ENCODE results near the gene CLIP3.

Gene CLIP3

GRCh38 chr19:35977446-35978222 lies 55.0 kb downstream of the CLIP3 start:
- peaks cover 69% of the 10 kb centered on the region for H3K27me3 ChIP-seq (replicated peaks; ENCODE audit: insufficient read depth, low read length)
- H3K27ac ChIP-seq (ENCODE audit: low read length), result no peak overlapping the region
- no peaks in the 10 kb centered on the region for H4K20me1 ChIP-seq (ENCODE audit: insufficient read depth, low read length)
- no peaks in the 10 kb centered on the region for H3K9me3 ChIP-seq (replicated peaks; ENCODE audit: insufficient read depth, low read length)
- H2AFZ ChIP-seq (ENCODE audit: low read length), result no peak overlapping the region
- no peak overlapping the region for H3K9ac ChIP-seq (ENCODE audit: low read length)
- no peak overlapping the region for H3K4me2 ChIP-seq (ENCODE audit: low read depth, low read length)
- DNase-seq, result no peak
- H3K79me2 ChIP-seq (ENCODE audit: low read length), result no peaks in the 10 kb centered on the region
- no peaks in the 10 kb centered on the region for H3K9me2 ChIP-seq (replicated peaks; ENCODE audit: insufficient read depth, low read length)
- TF ChIP-seq, protein P1, sequence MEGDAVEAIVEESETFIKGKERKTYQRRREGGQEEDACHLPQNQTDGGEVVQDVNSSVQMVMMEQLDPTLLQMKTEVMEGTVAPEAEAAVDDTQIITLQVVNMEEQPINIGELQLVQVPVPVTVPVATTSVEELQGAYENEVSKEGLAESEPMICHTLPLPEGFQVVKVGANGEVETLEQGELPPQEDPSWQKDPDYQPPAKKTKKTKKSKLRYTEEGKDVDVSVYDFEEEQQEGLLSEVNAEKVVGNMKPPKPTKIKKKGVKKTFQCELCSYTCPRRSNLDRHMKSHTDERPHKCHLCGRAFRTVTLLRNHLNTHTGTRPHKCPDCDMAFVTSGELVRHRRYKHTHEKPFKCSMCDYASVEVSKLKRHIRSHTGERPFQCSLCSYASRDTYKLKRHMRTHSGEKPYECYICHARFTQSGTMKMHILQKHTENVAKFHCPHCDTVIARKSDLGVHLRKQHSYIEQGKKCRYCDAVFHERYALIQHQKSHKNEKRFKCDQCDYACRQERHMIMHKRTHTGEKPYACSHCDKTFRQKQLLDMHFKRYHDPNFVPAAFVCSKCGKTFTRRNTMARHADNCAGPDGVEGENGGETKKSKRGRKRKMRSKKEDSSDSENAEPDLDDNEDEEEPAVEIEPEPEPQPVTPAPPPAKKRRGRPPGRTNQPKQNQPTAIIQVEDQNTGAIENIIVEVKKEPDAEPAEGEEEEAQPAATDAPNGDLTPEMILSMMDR (IDR thresholded peaks at IDR 0.05; ENCODE audit: low read length), result peak; percentile 30
- no peak for TF ChIP-seq EZH2 (optimal IDR thresholded peaks at IDR 0.05; ENCODE audit: low read depth, low read length)
- no peaks in the 10 kb centered on the region for H3F3A ChIP-seq (ENCODE audit: insufficient read depth, low read length)
- H3K36me3 ChIP-seq (replicated peaks; ENCODE audit: insufficient read depth, low read length), result no peaks in the 10 kb centered on the region
- no peaks in the 10 kb centered on the region for H3K4me1 ChIP-seq (ENCODE audit: low read length)
- no peak overlapping the region for H3K4me3 ChIP-seq (ENCODE audit: low read length)

DNA sequence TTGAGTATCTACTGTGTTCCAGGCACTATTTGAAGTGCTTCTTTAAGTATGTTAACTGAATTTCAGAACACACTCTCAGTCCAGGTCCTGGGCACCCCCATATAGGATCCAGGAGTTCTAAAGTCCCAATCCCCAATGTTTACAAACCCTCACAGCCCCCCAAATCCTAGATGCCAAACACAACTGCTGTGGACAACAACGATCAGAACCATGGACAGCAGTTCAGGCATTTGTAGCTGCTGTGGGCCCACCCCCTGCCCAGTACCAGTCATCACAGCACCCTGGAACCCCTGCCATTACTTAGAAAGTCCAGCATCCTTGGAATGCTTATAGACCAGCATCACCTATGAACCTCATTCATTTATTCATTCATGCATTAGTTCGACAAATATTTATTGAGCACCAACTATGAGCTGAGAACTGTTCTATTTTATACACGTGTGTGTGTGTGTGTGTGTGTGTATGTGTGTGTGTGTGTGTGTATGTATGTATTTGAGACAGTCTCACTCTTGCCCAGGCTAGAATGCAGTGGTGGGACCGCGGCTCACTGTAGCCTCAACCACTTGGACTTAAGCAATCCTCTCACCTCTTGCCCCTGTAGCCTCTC lies 57.0 kb downstream of the CLIP3 start:
- Histone ChIP-seq H3K9me2 (replicated peaks; ENCODE audit: insufficient read depth, low read length) (no peaks in the 10 kb centered on the region), H3K9me3 (replicated peaks; ENCODE audit: insufficient read depth, low read length) (no peaks in the 10 kb centered on the region), H3K27me3 (replicated peaks; ENCODE audit: insufficient read depth, low read length) (peaks cover 65% of the 10 kb centered on the region), H3K4me1 (ENCODE audit: low read length) (no peaks in the 10 kb centered on the region), H2AFZ (ENCODE audit: low read length) (no peak overlapping the region), H3K79me2 (ENCODE audit: low read length) (no peaks in the 10 kb centered on the region), H4K20me1 (ENCODE audit: insufficient read depth, low read length) (no peaks in the 10 kb centered on the region), H3K4me2 (ENCODE audit: low read depth, low read length) (no peak overlapping the region), H3K36me3 (replicated peaks; ENCODE audit: insufficient read depth, low read length) (no peaks in the 10 kb centered on the region), H3F3A (ENCODE audit: insufficient read depth, low read length) (no peaks in the 10 kb centered on the region), H3K27ac (ENCODE audit: low read length) (no peak overlapping the region), H3K9ac (ENCODE audit: low read length) (no peak overlapping the region), H3K4me3 (ENCODE audit: low read length) (no peak overlapping the region)
- TF ChIP-seq EZH2phosphoT487 (IDR thresholded peaks at IDR 0.05; ENCODE audit: low read length), result no peak
- TF ChIP-seq, protein P1 (IDR thresholded peaks at IDR 0.05; ENCODE audit: low read length), result no peak
- TF ChIP-seq EZH2 (optimal IDR thresholded peaks at IDR 0.05; ENCODE audit: low read depth, low read length), result no peak
- DNase-seq, result no peak

DNA sequence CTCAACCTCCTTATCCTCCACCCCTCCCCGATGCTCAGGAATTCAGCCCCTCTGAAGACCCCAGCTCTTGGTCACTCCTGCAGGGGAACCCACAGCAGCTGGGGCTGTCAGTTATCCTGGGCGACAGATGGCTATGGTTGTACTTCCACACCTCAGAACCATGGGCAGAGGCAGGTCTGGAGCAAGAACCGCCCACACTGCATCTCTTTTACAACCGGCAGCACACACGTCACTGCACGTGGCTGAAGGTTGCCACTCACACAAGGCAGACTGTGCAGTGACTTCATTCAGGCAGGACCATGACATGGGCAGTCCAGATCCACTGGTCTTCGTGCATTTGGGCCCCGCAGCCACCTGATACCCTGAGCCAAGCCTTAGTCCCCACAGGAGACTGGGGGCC lies 59.2 kb downstream of the CLIP3 start:
- DNase-seq, result no peak

More for the DNA sequence above, 59.2 kb downstream of the CLIP3 start:
- Histone ChIP-seq H2AFZ (ENCODE audit: low read length) (no peak overlapping the region), H3K36me3 (replicated peaks; ENCODE audit: insufficient read depth, low read length) (no peaks in the 10 kb centered on the region), H3K4me2 (ENCODE audit: low read depth, low read length) (no peak overlapping the region), H3K9ac (ENCODE audit: low read length) (no peak overlapping the region), H3K9me2 (replicated peaks; ENCODE audit: insufficient read depth, low read length) (no peaks in the 10 kb centered on the region), H3K9me3 (replicated peaks; ENCODE audit: insufficient read depth, low read length) (no peaks in the 10 kb centered on the region), H3K79me2 (ENCODE audit: low read length) (no peaks in the 10 kb centered on the region), H3F3A (ENCODE audit: insufficient read depth, low read length) (no peaks in the 10 kb centered on the region), H3K27me3 (replicated peaks; ENCODE audit: insufficient read depth, low read length) (peaks cover 62% of the 10 kb centered on the region), H3K4me3 (ENCODE audit: low read length) (no peak overlapping the region), H4K20me1 (ENCODE audit: insufficient read depth, low read length) (no peaks in the 10 kb centered on the region), H3K27ac (ENCODE audit: low read length) (no peak overlapping the region), H3K4me1 (ENCODE audit: low read length) (no peaks in the 10 kb centered on the region)
- TF ChIP-seq, protein P1 (IDR thresholded peaks at IDR 0.05; ENCODE audit: low read length), result no peak
- TF ChIP-seq EZH2phosphoT487 (IDR thresholded peaks at IDR 0.05; ENCODE audit: low read length), result no peak
- no peak for TF ChIP-seq EZH2 (optimal IDR thresholded peaks at IDR 0.05; ENCODE audit: low read depth, low read length)
